AG04450 (cell line): Measurements from ENCODE around the gene ADGRV1. TPM values are rescaled to one million over a fixed set of nuclear protein-coding genes. Genes with fewer than 3 reads are reported as not detected.

Source experiments
- CTCF ChIA-PET: fragments of 300-600, 350-600 bp; formaldehyde crosslinking; extraction: SDS; loops from one replicate; lab custom pipeline; 2022; ENCODE audit warnings: antibody characterized with exemption, inconsistent platforms; lab: Charles Lee
- POLR2A ChIA-PET: fragments of 350-600 bp; formaldehyde crosslinking; extraction: SDS; loops from one replicate; lab custom pipeline; 2021; ENCODE audit warnings: antibody characterized with exemption, inconsistent platforms; lab: Yijun Ruan, JAX
- DNase-seq: peaks from one replicate; pipeline ENCODE4 v3.0.0-alpha.2; 2011; ENCODE audit warnings: low read depth, low spot score
- H3K27ac ChIP-seq: one replicate; pipeline ENCODE4 v1.5.1; 2012; ENCODE audit warnings: low read depth, low read length, control low read depth
- H3K27me3 ChIP-seq: one replicate; pipeline ENCODE4 v1.6.0; 2012; ENCODE audit warnings: low read length; ENCODE audit not compliant: control insufficient read depth, insufficient read depth
- H3K4me3 ChIP-seq: 2 replicates; pipeline ENCODE4 v1.5.1; 2011; ENCODE audit warnings: mild to moderate bottlenecking, low read depth, low read length, control low read depth
- H3K9me3 ChIP-seq: 2 replicates; pipeline ENCODE4 v1.5.1; 2012; ENCODE audit warnings: low read length; ENCODE audit not compliant: control insufficient read depth, insufficient read depth
- polyA plus RNA-seq: library from polyadenylated mRNA; depleted of rRNA; stranded (reverse); fragments of >200 nt; gene quantifications from 2 replicates; pipeline ENCODE4 v1.2.3, GENCODE V29; 2011
- TF ChIP-seq, protein P1 (sequence below): IDR thresholded peaks from 2 replicates; pipeline ENCODE4 v1.5.1; 2011; ENCODE audit warnings: low read depth, low read length, control low read depth, inconsistent platforms

Gene ADGRV1
- polyA plus RNA-seq, 1 experiment: 0.06 TPM

DNA sequence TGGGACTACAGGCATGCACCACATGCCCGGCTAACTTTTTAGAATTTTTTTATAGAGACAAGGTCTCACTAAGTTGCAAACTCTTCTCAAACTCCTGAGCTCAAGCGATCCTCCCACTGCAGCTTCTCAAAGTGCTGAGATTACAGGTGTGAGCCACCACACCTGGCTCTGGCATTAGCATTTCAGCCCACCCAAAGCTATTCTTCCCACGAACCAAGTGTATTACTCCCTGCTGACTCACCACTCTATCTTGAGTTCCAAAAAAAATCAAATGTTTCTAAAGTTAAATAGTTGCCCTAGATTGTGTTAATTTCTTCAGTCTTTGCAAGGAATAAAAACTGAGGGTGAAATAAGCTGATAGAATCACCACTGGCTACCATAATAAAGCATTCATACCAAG lies 619.0 kb downstream of the ADGRV1 start:
- Histone ChIP-seq H3K4me3 (no peak overlapping the region), H3K27ac (no peak overlapping the region), H3K27me3 (no peaks in the 10 kb centered on the region), H3K9me3 (no peaks in the 10 kb centered on the region)
- TF ChIP-seq, protein P1, sequence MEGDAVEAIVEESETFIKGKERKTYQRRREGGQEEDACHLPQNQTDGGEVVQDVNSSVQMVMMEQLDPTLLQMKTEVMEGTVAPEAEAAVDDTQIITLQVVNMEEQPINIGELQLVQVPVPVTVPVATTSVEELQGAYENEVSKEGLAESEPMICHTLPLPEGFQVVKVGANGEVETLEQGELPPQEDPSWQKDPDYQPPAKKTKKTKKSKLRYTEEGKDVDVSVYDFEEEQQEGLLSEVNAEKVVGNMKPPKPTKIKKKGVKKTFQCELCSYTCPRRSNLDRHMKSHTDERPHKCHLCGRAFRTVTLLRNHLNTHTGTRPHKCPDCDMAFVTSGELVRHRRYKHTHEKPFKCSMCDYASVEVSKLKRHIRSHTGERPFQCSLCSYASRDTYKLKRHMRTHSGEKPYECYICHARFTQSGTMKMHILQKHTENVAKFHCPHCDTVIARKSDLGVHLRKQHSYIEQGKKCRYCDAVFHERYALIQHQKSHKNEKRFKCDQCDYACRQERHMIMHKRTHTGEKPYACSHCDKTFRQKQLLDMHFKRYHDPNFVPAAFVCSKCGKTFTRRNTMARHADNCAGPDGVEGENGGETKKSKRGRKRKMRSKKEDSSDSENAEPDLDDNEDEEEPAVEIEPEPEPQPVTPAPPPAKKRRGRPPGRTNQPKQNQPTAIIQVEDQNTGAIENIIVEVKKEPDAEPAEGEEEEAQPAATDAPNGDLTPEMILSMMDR: no peak
- ChIA-PET CTCF (interaction anchor here (0.7 to 1.3 kb wide), 2 partner anchors 242 to 246 kb away, joined by 3 read pairs; no protein-coding TSS in a partner anchor), POLR2A (interaction anchor here (0.9 kb wide), 1 partner anchor 35 kb away, joined by 10 read pairs; no protein-coding TSS in a partner anchor)
- DNase-seq: no peak

DNA sequence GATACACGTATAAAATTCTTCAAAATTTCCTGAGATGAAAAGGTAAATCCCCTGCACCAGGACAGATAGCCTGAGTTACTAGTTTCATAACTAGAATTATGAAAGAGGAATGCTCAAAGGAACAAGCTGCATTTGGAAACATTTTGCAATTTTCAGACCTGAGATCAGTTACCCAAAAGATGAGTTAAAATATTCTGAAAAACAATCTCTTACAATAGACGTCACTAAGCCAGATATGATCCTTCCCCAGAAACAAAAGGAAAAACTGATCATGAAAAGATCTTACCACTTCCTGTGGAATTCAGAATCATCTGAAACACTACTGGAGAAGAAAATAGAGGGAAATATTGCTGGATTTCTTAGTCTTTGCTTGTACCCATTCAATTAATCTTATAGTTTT lies 619.9 kb downstream of the ADGRV1 start:
- ChIA-PET POLR2A (interaction anchor here (0.9 kb wide), 1 partner anchor 34 kb away, joined by 10 read pairs; no protein-coding TSS in a partner anchor), CTCF (no interaction called here)
- no peak for DNase-seq
- Histone ChIP-seq H3K27me3 (no peaks in the 10 kb centered on the region), H3K27ac (no peak overlapping the region), H3K9me3 (no peaks in the 10 kb centered on the region), H3K4me3 (no peak overlapping the region)
- TF ChIP-seq, protein P1: no peak

GRCh38 chr5:91179018-91179417 lies 620.4 kb downstream of the ADGRV1 start:
- Histone ChIP-seq H3K27ac (no peak overlapping the region), H3K4me3 (no peak overlapping the region), H3K27me3 (no peaks in the 10 kb centered on the region), H3K9me3 (no peaks in the 10 kb centered on the region)
- POLR2A ChIA-PET: interaction anchor here (0.7 kb wide), 1 partner anchor 90 kb away, joined by 3 read pairs; no protein-coding TSS in a partner anchor
- DNase-seq: no peak
- TF ChIP-seq, protein P1: no peak
- CTCF ChIA-PET: no interaction called here

GRCh38 chr5:91180506-91180905 lies 621.9 kb downstream of the ADGRV1 start:
- Histone ChIP-seq H3K27ac (no peak overlapping the region), H3K27me3 (no peaks in the 10 kb centered on the region), H3K4me3 (no peak overlapping the region), H3K9me3 (no peaks in the 10 kb centered on the region)
- DNase-seq: no peak
- ChIA-PET POLR2A (no interaction called here), CTCF (no interaction called here)
- TF ChIP-seq, protein P1: no peak

GRCh38 chr5:91182763-91183162 lies 624.2 kb downstream of the ADGRV1 start:
- TF ChIP-seq, protein P1: peak; percentile 4; the same call in 1 of the 2 replicates
- H3K27ac ChIP-seq: no peak overlapping the region
- POLR2A ChIA-PET: interaction anchor here (0.6 to 0.8 kb wide), 2 partner anchors 26 to 200 kb away, joined by 3 to 4 read pairs; partner anchors contain the start of gene ARRDC3
- no peaks in the 10 kb centered on the region for H3K9me3 ChIP-seq
- no peaks in the 10 kb centered on the region for H3K27me3 ChIP-seq
- H3K4me3 ChIP-seq: no peak overlapping the region
- CTCF ChIA-PET: interaction anchor here (0.6 to 1.5 kb wide), 6 partner anchors 10 to 318 kb away, joined by 3 to 4 read pairs (median 3); no protein-coding TSS in a partner anchor
- DNase-seq: no peak
